T-helper 17 cell (primary cell): ENCODE results near the gene PARM1. TPM values are rescaled to one million over a fixed set of nuclear protein-coding genes. Genes with fewer than 3 reads are reported as not detected.

Experiments used
- ATAC-seq: fragments of 150-1000 bp; cut with Tn5 transposase; 2 replicates; pipeline ENCODE4 v1.10.0; 2021; ENCODE audit warnings: mild to moderate bottlenecking, moderate library complexity
- DNase-seq, 3 donors: peaks; one replicate each; pipeline versions ENCODE4 v3.0.0 to v3.0.0-alpha.2; 2020 to 2021
- H3K9me3 ChIP-seq: one replicate; pipeline ENCODE4 v1.7.0; 2013; ENCODE audit warnings: low read length, mild to moderate bottlenecking; ENCODE audit not compliant: control insufficient read depth, poor library complexity, severe bottlenecking
- H3K27ac Mint-ChIP-seq: one replicate; pipeline ENCODE4 v1.8.0; 2022; ENCODE audit warnings: mild to moderate bottlenecking, moderate library complexity, mixed read lengths
- H3K27me3 Mint-ChIP-seq: one replicate; pipeline ENCODE4 v1.8.0; 2022; ENCODE audit warnings: mixed read lengths
- H3K36me3 Mint-ChIP-seq: one replicate; pipeline ENCODE4 v1.8.0; 2022; ENCODE audit warnings: low read depth, mixed read lengths
- H3K4me1 Mint-ChIP-seq: one replicate; pipeline ENCODE4 v1.8.0; 2022; ENCODE audit warnings: mild to moderate bottlenecking, mixed read lengths
- H3K4me3 Mint-ChIP-seq: one replicate; pipeline ENCODE4 v1.8.0; 2022; ENCODE audit warnings: mild to moderate bottlenecking, moderate library complexity, mixed read lengths
- total RNA-seq, 4 donors: library from RNA in 2 of 4; stranded (reverse) in 2 of 4; gene quantifications; one replicate each; pipeline ENCODE4 v1.2.3 and lab custom pipeline; 2022 to 2026

PARM1 gene
- total RNA-seq, 2 donors from 2014 or later: 0.13 to 0.52 TPM

DNA sequence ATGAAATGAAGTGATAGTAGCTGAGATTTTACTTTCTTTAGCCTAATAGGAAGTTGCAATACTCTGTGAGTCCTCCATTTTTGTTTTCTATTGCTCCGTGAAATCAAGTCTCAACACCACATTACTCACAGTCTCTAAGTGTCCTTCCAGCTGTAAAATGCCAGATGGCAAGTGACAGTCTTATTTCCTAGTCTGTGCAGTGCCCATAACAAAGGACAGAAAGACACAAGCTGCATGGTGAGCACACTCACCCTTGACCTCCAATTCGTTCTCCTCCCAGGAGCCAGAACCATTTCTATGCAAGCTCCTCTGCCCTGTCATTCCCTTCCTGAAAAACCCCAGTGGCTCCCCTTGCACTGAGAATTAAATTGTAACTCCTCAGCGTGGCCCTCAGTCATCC is 101.6 kb downstream of the PARM1 start:
- H3K27me3 Mint-ChIP-seq: no peaks in the 10 kb centered on the region
- H3K4me1 Mint-ChIP-seq: no peaks in the 10 kb centered on the region
- H3K4me3 Mint-ChIP-seq: no peak overlapping the region
- DNase-seq: no peak
- no peak for ATAC-seq
- no peaks in the 10 kb centered on the region for H3K9me3 ChIP-seq
- H3K27ac Mint-ChIP-seq: no peak overlapping the region
- peaks cover 2% of the 10 kb centered on the region for H3K36me3 Mint-ChIP-seq

DNA sequence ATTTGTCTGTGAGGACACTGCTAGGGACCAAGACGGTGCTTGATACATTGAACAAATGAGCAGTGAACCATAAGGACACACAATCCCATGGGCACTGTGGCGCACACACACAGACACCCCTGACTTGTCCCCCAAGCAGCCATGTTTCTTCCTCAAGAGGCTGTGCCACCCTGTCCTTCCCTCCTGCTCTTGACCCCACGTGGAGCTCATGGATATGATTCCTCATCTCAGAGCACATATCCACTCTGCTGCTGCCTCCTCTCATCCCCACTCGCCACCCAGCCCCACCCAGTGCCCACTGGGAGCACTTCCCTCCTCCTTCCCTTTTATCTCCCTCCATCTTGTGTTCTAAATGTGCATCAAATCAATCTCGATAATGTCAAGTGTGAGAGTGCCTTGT is 102.4 kb downstream of the PARM1 start:
- no peak overlapping the region for H3K27ac Mint-ChIP-seq
- no peak for DNase-seq
- no peaks in the 10 kb centered on the region for H3K4me1 Mint-ChIP-seq
- no peak overlapping the region for H3K4me3 Mint-ChIP-seq
- ATAC-seq: no peak
- H3K36me3 Mint-ChIP-seq: peaks cover 2% of the 10 kb centered on the region
- no peaks in the 10 kb centered on the region for H3K9me3 ChIP-seq
- H3K27me3 Mint-ChIP-seq: no peaks in the 10 kb centered on the region

DNA sequence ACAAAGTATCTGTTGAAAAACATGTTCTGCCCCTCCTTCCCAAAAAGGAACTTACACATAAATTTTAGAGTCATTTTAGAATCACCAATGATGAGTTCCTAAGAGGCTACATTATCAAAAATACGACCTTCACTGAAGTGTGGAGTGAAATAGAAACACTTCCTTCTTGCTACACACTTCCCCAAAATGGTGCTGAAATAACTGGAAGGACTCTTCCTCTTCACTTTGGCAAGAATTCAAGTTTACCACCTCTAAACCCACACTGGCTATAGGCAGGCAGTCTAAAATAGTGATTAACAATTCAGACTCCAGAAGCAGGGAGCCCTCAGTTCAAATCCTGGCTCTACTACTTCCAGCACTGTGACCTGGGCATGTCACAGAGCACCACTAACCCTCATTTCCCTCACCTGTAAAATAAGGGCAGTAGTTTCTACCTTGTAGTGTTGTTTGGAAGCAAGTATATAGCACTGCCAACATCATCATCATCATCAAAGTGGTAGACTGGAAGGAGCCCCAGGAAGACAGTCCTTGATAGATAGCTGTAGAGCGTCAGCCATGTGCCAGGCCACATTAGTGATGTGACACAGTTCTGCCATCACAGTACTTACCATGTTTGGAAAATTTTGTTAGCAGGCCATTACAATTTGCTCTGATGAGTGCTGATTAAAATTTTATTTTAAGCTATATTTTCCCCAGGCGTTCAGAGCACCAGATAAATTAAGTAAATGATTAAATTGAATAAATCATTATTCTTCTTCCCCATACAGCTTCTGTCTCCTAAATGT is 103.3 kb downstream of the PARM1 start:
- Mint-ChIP-seq H3K36me3 (peaks cover 2% of the 10 kb centered on the region), H3K27ac (no peak overlapping the region), H3K4me3 (no peak overlapping the region), H3K27me3 (no peaks in the 10 kb centered on the region), H3K4me1 (no peaks in the 10 kb centered on the region)
- ATAC-seq (no peak), DNase-seq (no peak)
- H3K9me3 ChIP-seq: no peaks in the 10 kb centered on the region

DNA sequence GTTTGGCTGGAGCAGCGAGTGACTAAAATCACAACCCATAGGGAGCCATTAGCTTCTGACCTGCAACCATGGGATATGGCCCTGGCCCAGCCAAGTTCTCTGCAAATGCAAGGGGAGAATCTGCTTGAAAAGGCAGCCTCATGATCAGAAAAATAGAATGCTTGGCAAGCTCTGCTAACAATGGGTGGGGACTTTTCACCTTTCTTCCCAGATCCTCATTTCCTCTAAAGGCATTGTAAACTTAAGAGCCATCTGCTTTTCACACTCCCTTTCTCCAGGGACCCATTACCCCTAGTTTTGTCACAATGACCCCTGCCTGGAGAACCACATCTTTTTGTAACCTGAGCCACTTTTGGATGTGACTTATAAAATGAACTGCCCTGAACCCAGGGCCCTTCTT is 104.3 kb downstream of the PARM1 start:
- H3K27ac Mint-ChIP-seq: no peak overlapping the region
- peaks cover 2% of the 10 kb centered on the region for H3K36me3 Mint-ChIP-seq
- ATAC-seq (no peak), DNase-seq (no peak)
- no peaks in the 10 kb centered on the region for H3K4me1 Mint-ChIP-seq
- no peaks in the 10 kb centered on the region for H3K27me3 Mint-ChIP-seq
- no peak overlapping the region for H3K4me3 Mint-ChIP-seq
- H3K9me3 ChIP-seq: no peaks in the 10 kb centered on the region

DNA sequence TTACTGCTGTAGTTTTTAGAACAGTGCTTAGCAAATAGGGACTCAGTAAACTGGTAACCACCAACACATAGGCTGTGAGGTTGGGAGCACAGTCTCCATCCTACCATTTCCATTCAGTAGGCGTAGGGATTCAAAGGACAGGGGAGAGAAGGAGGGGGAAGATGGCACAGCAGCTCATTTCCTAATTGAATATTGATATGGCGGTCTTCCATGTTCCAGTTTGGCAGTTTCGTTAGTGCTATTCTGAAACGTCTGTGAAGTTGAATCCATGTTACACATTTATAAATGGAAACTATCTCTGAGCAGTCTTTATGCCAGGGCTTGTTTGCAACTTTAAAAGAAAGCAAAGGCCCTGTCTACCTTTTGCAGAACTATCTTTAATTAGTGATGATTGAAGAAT is 105.5 kb downstream of the PARM1 start:
- no peak for DNase-seq
- ATAC-seq: no peak
- Mint-ChIP-seq H3K27ac (no peak overlapping the region), H3K27me3 (no peaks in the 10 kb centered on the region), H3K4me1 (no peaks in the 10 kb centered on the region), H3K4me3 (no peak overlapping the region), H3K36me3 (peaks cover 2% of the 10 kb centered on the region)
- no peaks in the 10 kb centered on the region for H3K9me3 ChIP-seq

DNA sequence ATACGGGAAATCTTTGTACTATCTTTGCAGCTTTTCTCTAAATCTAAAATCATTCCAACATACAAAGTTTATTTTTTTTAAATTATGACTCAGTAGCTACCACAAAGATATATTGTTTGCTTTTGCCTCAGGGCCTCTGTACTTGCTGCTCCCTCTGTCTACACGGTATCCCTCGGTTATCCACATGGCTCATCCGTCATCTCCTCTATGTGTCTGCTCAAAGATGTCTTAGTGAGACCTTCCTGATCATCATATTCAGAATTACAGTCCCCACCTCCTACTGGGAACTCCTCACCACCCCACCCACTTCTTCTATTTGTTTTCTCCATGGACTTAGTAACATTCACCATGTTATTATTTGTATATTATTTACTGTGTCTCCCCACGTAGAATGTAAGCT is 107.8 kb downstream of the PARM1 start:
- no peaks in the 10 kb centered on the region for H3K9me3 ChIP-seq
- Mint-ChIP-seq H3K4me1 (no peaks in the 10 kb centered on the region), H3K36me3 (no peaks in the 10 kb centered on the region), H3K27ac (no peak overlapping the region), H3K4me3 (no peak overlapping the region), H3K27me3 (no peaks in the 10 kb centered on the region)
- DNase-seq: no peak
- no peak for ATAC-seq

DNA sequence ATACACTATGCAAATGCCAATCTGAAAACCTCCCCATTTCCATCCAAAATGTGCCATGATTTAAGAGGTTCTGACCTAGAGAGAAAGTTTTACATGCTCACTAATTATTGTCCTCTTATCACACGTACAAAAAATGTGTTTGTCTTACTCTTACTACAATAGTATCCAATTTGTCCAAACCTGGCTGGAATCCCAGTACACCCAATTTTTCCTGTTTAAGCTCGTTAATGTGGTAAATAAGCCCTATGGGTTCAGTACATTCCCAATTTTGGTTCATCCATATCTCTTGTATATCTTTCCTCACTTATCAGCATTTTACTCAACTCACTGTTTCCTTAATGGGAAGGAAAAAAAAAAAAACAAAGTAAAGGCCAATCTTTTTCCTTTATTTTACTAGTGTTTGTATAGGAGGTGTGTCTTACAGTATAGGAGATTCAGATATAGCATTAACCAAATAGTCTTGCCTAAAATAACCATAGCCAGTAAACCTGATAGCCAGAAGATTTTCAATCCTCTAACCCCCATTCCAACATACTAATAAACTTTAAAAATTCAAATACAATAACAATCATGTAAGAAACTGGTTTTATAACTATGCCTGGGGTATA is 109.8 kb downstream of the PARM1 start:
- Mint-ChIP-seq H3K36me3 (no peaks in the 10 kb centered on the region), H3K27ac (no peak overlapping the region), H3K4me1 (no peaks in the 10 kb centered on the region), H3K4me3 (no peak overlapping the region), H3K27me3 (no peaks in the 10 kb centered on the region)
- no peak for ATAC-seq
- DNase-seq: no peak
- H3K9me3 ChIP-seq: no peaks in the 10 kb centered on the region

DNA sequence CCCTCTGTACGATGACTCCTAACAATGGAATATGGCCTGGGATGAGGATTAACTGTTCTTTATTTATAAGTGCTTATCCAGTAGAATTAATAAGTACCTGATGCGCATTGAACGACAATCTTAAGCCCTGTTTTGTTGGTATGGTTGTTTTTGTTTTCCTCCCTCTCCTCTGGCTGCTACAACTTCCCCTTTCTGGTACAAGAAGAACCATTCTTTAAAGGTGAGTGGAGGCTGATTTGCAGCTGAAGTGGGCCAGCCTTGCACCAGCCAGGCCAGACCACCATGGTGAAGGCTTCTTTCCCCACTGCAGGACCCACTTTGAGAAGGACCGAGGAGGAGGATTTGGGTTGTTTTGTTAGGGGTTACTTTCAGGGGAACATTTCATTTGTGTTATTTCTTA is 113.3 kb downstream of the PARM1 start:
- DNase-seq (no peak), ATAC-seq (no peak)
- Mint-ChIP-seq H3K36me3 (no peaks in the 10 kb centered on the region), H3K4me1 (no peaks in the 10 kb centered on the region), H3K27me3 (no peaks in the 10 kb centered on the region), H3K4me3 (no peak overlapping the region), H3K27ac (no peak overlapping the region)
- no peaks in the 10 kb centered on the region for H3K9me3 ChIP-seq

DNA sequence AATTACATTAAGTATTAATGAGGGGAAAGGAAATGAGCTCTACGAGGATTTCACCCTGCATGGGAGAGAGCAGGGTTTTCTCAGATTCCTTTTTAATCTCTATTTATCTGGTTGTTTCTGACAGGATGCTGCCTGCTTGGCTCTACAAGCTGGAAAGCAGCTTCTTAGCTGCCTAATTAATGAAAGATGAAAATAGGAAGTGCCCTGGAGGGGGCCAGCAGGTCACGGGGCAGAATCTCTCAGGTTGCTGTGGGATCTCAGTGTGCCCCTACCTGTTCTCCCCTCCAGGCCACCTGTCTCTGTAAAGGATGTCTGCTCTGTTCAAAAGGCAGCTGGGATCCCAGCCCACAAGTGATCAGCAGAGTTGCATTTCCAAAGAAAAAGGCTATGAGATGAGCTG is 113.7 kb downstream of the PARM1 start:
- Mint-ChIP-seq H3K27ac (no peak overlapping the region), H3K36me3 (no peaks in the 10 kb centered on the region), H3K4me1 (no peaks in the 10 kb centered on the region), H3K27me3 (no peaks in the 10 kb centered on the region), H3K4me3 (no peak overlapping the region)
- H3K9me3 ChIP-seq: no peaks in the 10 kb centered on the region
- no peak for DNase-seq
- ATAC-seq: no peak

DNA sequence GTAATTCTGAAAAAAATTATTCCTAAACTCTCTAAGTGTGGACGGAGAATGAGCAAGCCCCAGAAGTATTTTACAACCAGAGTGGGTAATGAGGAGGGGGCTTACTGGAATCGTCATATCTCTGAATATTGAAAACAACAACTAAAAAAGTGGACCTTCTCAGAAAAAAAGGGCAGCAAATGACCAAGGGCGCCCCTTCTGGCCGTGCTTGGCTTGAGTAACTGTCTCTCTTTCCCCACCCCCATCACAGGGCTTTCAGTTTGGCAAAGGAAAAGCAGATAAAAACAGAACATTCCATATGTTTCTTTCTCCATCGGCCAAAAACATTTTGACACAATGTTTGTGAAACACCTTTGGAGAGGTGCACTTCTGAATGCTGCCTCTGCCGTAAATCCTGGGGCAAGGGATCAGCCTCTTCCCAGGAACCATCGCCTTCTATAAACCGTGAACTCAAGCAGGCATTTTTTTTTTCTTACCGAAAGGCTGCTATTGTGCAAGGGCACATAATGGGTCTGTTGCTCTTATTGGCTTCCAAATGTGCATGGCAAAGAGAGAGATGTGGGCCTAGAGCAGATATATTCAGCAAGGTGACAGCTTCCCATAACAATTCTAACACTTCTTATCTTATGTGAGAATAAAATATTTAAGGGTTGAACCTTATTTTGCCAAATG is 115.4 kb downstream of the PARM1 start:
- Mint-ChIP-seq H3K27ac (no peak overlapping the region), H3K27me3 (no peaks in the 10 kb centered on the region), H3K4me3 (no peak overlapping the region), H3K4me1 (no peaks in the 10 kb centered on the region), H3K36me3 (no peaks in the 10 kb centered on the region)
- ATAC-seq (no peak), DNase-seq (no peak)
- no peaks in the 10 kb centered on the region for H3K9me3 ChIP-seq

DNA sequence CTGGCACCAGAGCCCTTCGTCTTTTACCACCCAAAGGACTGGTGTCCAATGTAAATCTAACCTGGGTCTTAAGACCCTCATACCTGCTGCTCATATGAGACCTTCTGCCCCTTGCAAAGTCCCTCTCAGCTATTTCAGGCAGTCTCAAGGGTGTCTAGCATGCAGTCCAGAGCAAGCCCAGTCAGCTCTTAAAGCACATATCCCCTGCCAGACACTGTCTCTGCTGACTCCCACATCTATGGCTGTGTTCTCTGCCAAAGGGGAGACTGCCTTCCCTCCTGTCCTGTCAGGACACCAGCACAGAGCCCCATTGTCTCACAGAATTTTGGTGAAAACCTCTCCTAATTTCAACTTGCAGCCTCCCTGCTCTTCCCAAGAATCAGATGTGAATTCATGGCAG is 118.5 kb downstream of the PARM1 start:
- Mint-ChIP-seq H3K27me3 (no peaks in the 10 kb centered on the region), H3K4me1 (no peaks in the 10 kb centered on the region), H3K4me3 (no peak overlapping the region), H3K36me3 (no peaks in the 10 kb centered on the region), H3K27ac (no peak overlapping the region)
- H3K9me3 ChIP-seq: no peaks in the 10 kb centered on the region
- DNase-seq (no peak), ATAC-seq (no peak)

DNA sequence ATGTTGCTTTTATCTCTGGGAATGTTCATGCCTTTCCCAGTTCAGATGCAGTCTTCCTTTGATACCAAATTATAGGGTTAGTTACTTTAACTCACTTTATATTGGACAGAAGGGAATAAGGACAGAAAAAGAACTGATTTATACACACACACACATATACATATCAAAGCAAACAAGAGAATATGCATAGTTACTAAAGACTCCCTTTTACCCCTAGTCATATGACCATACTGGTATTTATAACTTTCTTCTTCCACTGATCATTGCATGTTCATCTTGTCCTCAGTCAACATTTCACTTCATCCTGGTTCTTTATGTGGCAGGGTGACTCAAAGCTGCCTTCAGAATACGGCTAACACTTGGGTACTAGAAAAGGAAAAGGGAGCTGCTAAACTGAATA is 120.4 kb downstream of the PARM1 start:
- no peak overlapping the region for H3K4me3 Mint-ChIP-seq
- H3K4me1 Mint-ChIP-seq: no peaks in the 10 kb centered on the region
- H3K36me3 Mint-ChIP-seq: no peaks in the 10 kb centered on the region
- no peak for DNase-seq
- ATAC-seq: no peak
- no peaks in the 10 kb centered on the region for H3K9me3 ChIP-seq
- H3K27ac Mint-ChIP-seq: no peak overlapping the region
- peaks cover 1% of the 10 kb centered on the region for H3K27me3 Mint-ChIP-seq

DNA sequence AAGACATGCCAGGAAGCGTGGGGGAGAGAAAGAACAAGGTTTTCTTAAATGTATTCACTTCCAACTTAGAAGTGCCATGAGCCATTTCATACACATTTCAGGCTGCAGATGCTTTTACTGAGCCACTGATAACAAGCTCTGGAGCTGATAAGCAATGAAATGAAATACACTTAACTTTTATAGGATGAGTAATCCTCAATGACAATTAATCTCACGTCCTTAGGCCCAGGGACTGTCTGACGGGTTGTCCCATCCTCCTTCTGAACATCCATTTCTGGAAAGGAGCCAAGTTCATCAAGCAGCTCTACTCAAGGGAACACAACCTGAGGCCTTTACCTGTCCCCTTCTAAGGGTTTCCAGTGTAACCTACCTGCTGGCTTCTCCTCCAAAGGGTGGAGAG is 121.2 kb downstream of the PARM1 start:
- ATAC-seq (no peak), DNase-seq (no peak)
- no peaks in the 10 kb centered on the region for H3K36me3 Mint-ChIP-seq
- H3K9me3 ChIP-seq: no peaks in the 10 kb centered on the region
- H3K27me3 Mint-ChIP-seq: peaks cover 4% of the 10 kb centered on the region
- H3K4me1 Mint-ChIP-seq: no peaks in the 10 kb centered on the region
- H3K27ac Mint-ChIP-seq: no peak overlapping the region
- no peak overlapping the region for H3K4me3 Mint-ChIP-seq

DNA sequence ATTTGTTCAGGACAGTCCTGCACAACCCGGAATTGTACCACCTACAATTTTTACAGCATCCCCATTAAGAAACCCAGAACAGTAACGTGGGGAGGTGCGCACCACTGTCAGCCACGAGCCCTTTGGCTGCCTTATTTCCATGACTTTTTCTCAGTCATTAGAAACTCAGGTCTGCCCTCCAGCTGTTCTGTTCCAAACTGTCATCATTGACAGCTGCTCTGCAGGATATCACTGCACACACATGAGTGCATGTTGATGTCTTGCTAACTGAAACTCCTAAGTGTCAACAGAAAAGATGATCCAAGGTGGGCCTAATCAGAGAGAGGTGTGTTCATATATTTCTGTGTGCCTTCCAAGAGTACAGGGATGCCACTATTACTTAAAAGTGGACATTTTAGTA is 123.4 kb downstream of the PARM1 start:
- Mint-ChIP-seq H3K27ac (no peak overlapping the region), H3K36me3 (no peaks in the 10 kb centered on the region), H3K4me1 (no peaks in the 10 kb centered on the region), H3K27me3 (peaks cover 4% of the 10 kb centered on the region), H3K4me3 (no peak overlapping the region)
- peaks cover 2% of the 10 kb centered on the region for H3K9me3 ChIP-seq
- ATAC-seq (no peak), DNase-seq (no peak)
